IMR-90 (cell line): ENCODE results near the gene NMS. TPM values are rescaled to one million over a fixed set of nuclear protein-coding genes. Genes with fewer than 3 reads are reported as not detected.

ENCODE experiments used
- ATAC-seq: fragments of 200-7000 bp; cut with Tn5 transposase; 2 replicates; pipeline ENCODE4 v1.9.1; 2020; ENCODE audit warnings: low read depth, mild to moderate bottlenecking, moderate library complexity
- BruUV-seq: library from RNA; stranded (reverse); fragments of 400-500 nt; replicated peaks from 2 replicates; lab custom pipeline; 2021; lab: Mats Ljungman, UMichigan
- CTCF ChIA-PET: fragments of 300-600 bp; formaldehyde crosslinking; extraction: SDS; loops from one replicate; lab custom pipeline; 2021; ENCODE audit warnings: antibody characterized with exemption; lab: Yijun Ruan, JAX
- POLR2A ChIA-PET: fragments of 300-600 bp; sonication (Branson Sonifier 250); formaldehyde crosslinking; loops from one replicate; lab custom pipeline; 2022; ENCODE audit warnings: antibody characterized with exemption; ENCODE audit not compliant: unreplicated experiment; lab: Charles Lee
- DNase-seq: peaks from one replicate; pipeline ENCODE4 v3.0.0; 2013
- H2AFZ ChIP-seq: replicated peaks from 2 replicates; pipeline ENCODE3; 2013; ENCODE audit warnings: low read length, mild to moderate bottlenecking; ENCODE audit not compliant: poor library complexity
- H2AK5ac ChIP-seq: 2 replicates; pipeline ENCODE4 v1.6.1; 2013; ENCODE audit warnings: low read depth, low read length, inconsistent platforms
- H2AK9ac ChIP-seq: replicated peaks from 2 replicates; pipeline ENCODE3; 2013; ENCODE audit warnings: mild to moderate bottlenecking, low read depth, low read length, moderate library complexity; ENCODE audit not compliant: poor library complexity
- H2BK120ac ChIP-seq: 2 replicates; pipeline ENCODE4 v1.6.1; 2013; ENCODE audit warnings: low read depth, low read length, inconsistent platforms
- H2BK15ac ChIP-seq: 3 replicates; pipeline ENCODE4 v1.6.1; 2013; ENCODE audit warnings: low read depth, low read length, inconsistent platforms
- H2BK20ac ChIP-seq: 2 replicates; pipeline ENCODE4 v1.6.1; 2013; ENCODE audit warnings: low read depth, mild to moderate bottlenecking, inconsistent platforms, low read length, moderate library complexity
- H2BK5ac ChIP-seq: 2 replicates; pipeline ENCODE4 v1.6.1; 2013; ENCODE audit warnings: mild to moderate bottlenecking, low read depth, low read length, inconsistent platforms; ENCODE audit not compliant: poor library complexity, severe bottlenecking
- H3K14ac ChIP-seq: replicated peaks from 2 replicates; pipeline ENCODE4 v1.6.1; 2013; ENCODE audit warnings: low read depth, low read length, inconsistent platforms
- H3K18ac ChIP-seq: 2 replicates; pipeline ENCODE4 v1.6.1; 2013; ENCODE audit warnings: low read depth, low read length, control low read depth
- H3K23ac ChIP-seq: 2 replicates; pipeline ENCODE4 v1.6.1; 2013; ENCODE audit warnings: low read depth, low read length, inconsistent platforms
- H3K27ac ChIP-seq: 2 replicates; pipeline ENCODE4 v1.5.1; 2013; ENCODE audit warnings: mild to moderate bottlenecking, control low read depth, low read length; ENCODE audit not compliant: insufficient read depth
- H3K27me3 ChIP-seq: 2 replicates; pipeline ENCODE4 v1.6.1; 2013; ENCODE audit warnings: low read length; ENCODE audit not compliant: control insufficient read depth, insufficient read depth
- H3K36me3 ChIP-seq: 2 replicates; pipeline ENCODE4 v1.6.1; 2013; ENCODE audit warnings: low read length, mixed read lengths; ENCODE audit not compliant: control insufficient read depth, insufficient read depth
- H3K4ac ChIP-seq: 2 replicates; pipeline ENCODE4 v1.6.1; 2013; ENCODE audit warnings: low read depth, low read length, inconsistent platforms
- H3K4me1 ChIP-seq: 2 replicates; pipeline ENCODE4 v1.6.1; 2013; ENCODE audit warnings: low read length, mixed read lengths; ENCODE audit not compliant: control insufficient read depth, insufficient read depth
- H3K4me2 ChIP-seq: 2 replicates; pipeline ENCODE4 v1.6.1; 2013; ENCODE audit warnings: low read depth, mild to moderate bottlenecking, control low read depth, low read length, moderate library complexity
- H3K4me3 ChIP-seq: 2 replicates; pipeline ENCODE4 v1.5.1; 2013; ENCODE audit warnings: low read depth, mild to moderate bottlenecking, control low read depth, low read length, moderate library complexity; ENCODE audit not compliant: insufficient read depth
- H3K56ac ChIP-seq: 2 replicates; pipeline ENCODE4 v1.6.1; 2013; ENCODE audit warnings: low read length, inconsistent platforms; ENCODE audit not compliant: insufficient read depth; ENCODE audit errors: extremely low read depth
- H3K79me1 ChIP-seq, 2 experiments: 2 replicates each; pipeline ENCODE4 v1.6.1; 2013; ENCODE audit warnings: low read length in 2 of 2, inconsistent platforms in 1 of 2, low read depth in 1 of 2
- H3K9ac ChIP-seq: 2 replicates; pipeline ENCODE4 v1.6.1; 2013; ENCODE audit warnings: low read depth, low read length, control low read depth
- H3K9me1 ChIP-seq: 2 replicates; pipeline ENCODE4 v1.6.1; 2013; ENCODE audit warnings: low read length, inconsistent platforms; ENCODE audit not compliant: insufficient read depth
- H3K9me3 ChIP-seq: 2 replicates; pipeline ENCODE4 v1.6.1; 2013; ENCODE audit warnings: low read length; ENCODE audit not compliant: control insufficient read depth, insufficient read depth
- H4K20me1 ChIP-seq: 2 replicates; pipeline ENCODE4 v1.6.1; 2013; ENCODE audit warnings: low read length, inconsistent platforms; ENCODE audit not compliant: insufficient read depth
- H4K5ac ChIP-seq: 2 replicates; pipeline ENCODE4 v1.6.1; 2013; ENCODE audit warnings: mild to moderate bottlenecking, low read depth, low read length, control low read depth
- H4K8ac ChIP-seq, 2 experiments: 2 replicates each; pipeline ENCODE4 v1.6.1; 2013; ENCODE audit warnings: low read depth in 2 of 2, low read length in 2 of 2, control low read depth in 1 of 2, inconsistent platforms in 1 of 2
- H4K91ac ChIP-seq: 2 replicates; pipeline ENCODE4 v1.6.1; 2013; ENCODE audit warnings: low read depth, low read length, inconsistent platforms; ENCODE audit not compliant: insufficient read depth
- BHLHE40 ChIP-seq: fragments of 150-350 bp; IDR thresholded peaks from 2 replicates; pipeline ENCODE4 v1.6.1; 2016; ENCODE audit warnings: mild to moderate bottlenecking, low read depth, low read length
- CEBPB ChIP-seq: IDR thresholded peaks from 2 replicates; pipeline ENCODE4 v1.6.1; 2012; ENCODE audit warnings: low read depth, low read length, improper control_type of control experiment
- CTCF ChIP-seq: conservative IDR thresholded peaks from 2 replicates; pipeline ENCODE4 v1.5.1; 2012; ENCODE audit warnings: mild to moderate bottlenecking, low read depth, low read length, improper control_type of control experiment
- MAFK ChIP-seq: IDR thresholded peaks from 2 replicates; pipeline ENCODE4 v1.6.1; 2012; ENCODE audit warnings: low read depth, low read length, improper control_type of control experiment
- NFE2L2 ChIP-seq: fragments of 150-350 bp; IDR thresholded peaks from 2 replicates; pipeline ENCODE4 v1.6.1; 2016; ENCODE audit warnings: low read depth, mild to moderate bottlenecking, low read length
- RAD21 ChIP-seq: IDR thresholded peaks from 2 replicates; pipeline ENCODE4 v1.6.1; 2012; ENCODE audit warnings: low read length, improper control_type of control experiment
- RFX5 ChIP-seq: IDR thresholded peaks from 2 replicates; pipeline ENCODE4 v1.8.0; 2012; ENCODE audit warnings: low read depth, mild to moderate bottlenecking, low read length, moderate library complexity
- USF2 ChIP-seq: fragments of 150-350 bp; IDR thresholded peaks from 2 replicates; pipeline ENCODE4 v1.6.1; 2017; ENCODE audit warnings: mild to moderate bottlenecking, antibody characterized with exemption, low read length, low read depth
- WGBS, 2 experiments: methylation state at CpG; one replicate each; pipeline versions ENCODE4 v1.1.5 to v1.1.7; 2013; ENCODE audit warnings: missing lambda C conversion rate in 2 of 2; ENCODE audit not compliant: insufficient read length in 1 of 2; ENCODE audit errors: extremely low coverage in 2 of 2; 5-methylcytosine and 5-hydroxymethylcytosine counted together
- dilution Hi-C: fragments of 300-500 bp; cut with HindIII; formaldehyde crosslinking; loops from one replicate; pipeline ENCODE4 v1.14.3; 2018; ENCODE audit warnings: low sequenced_read_pairs; ENCODE audit not compliant: unreplicated experiment
- in situ Hi-C: fragments of 300-500 bp; cut with MboI; formaldehyde crosslinking; loops from 3 replicates; pipeline ENCODE4 v1.14.3; 2019; ENCODE audit warnings: low sequenced_read_pairs, inconsistent platforms, mixed read lengths
- intact Hi-C: fragments of 100-400 bp; cut with micrococcal nuclease; formaldehyde crosslinking; loops from 2 replicates; pipeline ENCODE4 v1.10.0; 2022
- polyA plus RNA-seq, 3 experiments: library from polyadenylated mRNA; depleted of rRNA; stranded (reverse); fragments of >200 nt; gene quantifications; 2 replicates each; pipeline ENCODE4 v1.2.3, GENCODE V29; 2012; ENCODE audit warnings: low replicate concordance in 1 of 3
- total RNA-seq: library from RNA; depleted of rRNA; stranded (reverse); fragments of >200 nt; gene quantifications from 2 replicates; pipeline ENCODE4 v1.2.3, GENCODE V29; 2012

NMS gene
- total and polyA plus RNA-seq, 2 of the 4 experiments (the other 2 are of a cell fraction) = not detected

- no peak overlapping the region for H2BK120ac ChIP-seq
- 0 out of 2 replicates have a peak, but pooled peaks have one; percentile 33 for TF ChIP-seq CEBPB
- no peak for TF ChIP-seq BHLHE40
- TF ChIP-seq MAFK = no peak
- TF ChIP-seq USF2 = no peak
- no peak for TF ChIP-seq CTCF
- TF ChIP-seq RAD21 = no peak
- TF ChIP-seq RFX5 = no peak
- no peak for TF ChIP-seq NFE2L2
- H2AK9ac ChIP-seq = no peak overlapping the region
- dilution Hi-C loops (no loop called here), in situ Hi-C loops (no loop called here), intact Hi-C loops (loop anchor here (10.0 kb wide), 1 partner anchor 559 kb away; no protein-coding TSS in a partner anchor)
- no peak overlapping the region for H2BK15ac ChIP-seq
- no peak overlapping the region for H3K23ac ChIP-seq
- no peak overlapping the region for H4K5ac ChIP-seq
- H3K4me2 ChIP-seq = no peak overlapping the region
- H4K91ac ChIP-seq = no peak overlapping the region
- CTCF ChIA-PET = interaction anchor here (0.6 kb wide), 1 partner anchor 977 kb away, joined by 3 read pairs; no protein-coding TSS in a partner anchor
- ATAC-seq (no peak), DNase-seq (no peak)
- H3K4ac ChIP-seq = no peak overlapping the region
- H3K18ac ChIP-seq = no peak overlapping the region
- H2AK5ac ChIP-seq = no peak overlapping the region
- no peaks in the 10 kb centered on the region for H3K79me1 ChIP-seq
- WGBS, 2 experiments = 93% methylated on average over 3 of the region's 15 CpGs; no CpG with 5 or more reads in 1 of the 2 experiments
- H4K20me1 ChIP-seq = no peaks in the 10 kb centered on the region
- H3K9ac ChIP-seq = no peak overlapping the region
- H3K4me1 ChIP-seq = no peaks in the 10 kb centered on the region
- no peak overlapping the region for H2BK20ac ChIP-seq
- no peak overlapping the region for H3K56ac ChIP-seq
- no peak overlapping the region for H3K27ac ChIP-seq
- no peaks in the 10 kb centered on the region for H3K9me3 ChIP-seq
- H3K9me1 ChIP-seq = no peaks in the 10 kb centered on the region
- no peak overlapping the region for H4K8ac ChIP-seq
- H3K27me3 ChIP-seq = peaks cover 22% of the 10 kb centered on the region
- H3K36me3 ChIP-seq = no peaks in the 10 kb centered on the region
- no peak overlapping the region for H3K14ac ChIP-seq
- H2AFZ ChIP-seq = no peak overlapping the region
- no peak overlapping the region for H3K4me3 ChIP-seq
- no TSS peak for BruUV-seq
- H2BK5ac ChIP-seq = no peak overlapping the region
- POLR2A ChIA-PET = no interaction called here
Observed at GRCh38 chr2:100425573-100426383, 44.5 kb upstream of the NMS start.
